B cell (primary cell): ENCODE measurements around the gene PRKN. TPM values are rescaled to one million over a fixed set of nuclear protein-coding genes. Genes with fewer than 3 reads are reported as not detected.

Experiments
- ATAC-seq: fragments of 200-7000 bp; cut with Tn5 transposase; one replicate; pipeline ENCODE4 v1.10.0; 2021; ENCODE audit warnings: low read depth, mild to moderate bottlenecking, moderate number of reproducible peaks, moderate library complexity
- CTCF ChIA-PET: fragments of 350-600 bp; sonication (Branson Sonifier 250); formaldehyde crosslinking; loops from one replicate; lab custom pipeline; 2021; ENCODE audit warnings: antibody characterized with exemption, inconsistent platforms; lab: Charles Lee
- POLR2A ChIA-PET: fragments of 350-600 bp; sonication (Branson Sonifier 250); formaldehyde crosslinking; loops from one replicate; lab custom pipeline; 2021; ENCODE audit warnings: antibody characterized with exemption; lab: Charles Lee
- DNase-seq: peaks from one replicate; pipeline ENCODE4 v3.0.0; 2013
- H2AFZ ChIP-seq: 2 replicates; pipeline ENCODE4 v1.6.1; 2012; ENCODE audit warnings: mild to moderate bottlenecking, low read depth, low read length; ENCODE audit not compliant: insufficient read depth, poor library complexity, severe bottlenecking
- H3K27ac ChIP-seq, 2 donors: 1 replicate in 1 of 2; 2 replicates in 1 of 2; pipeline ENCODE4 v1.5.1; 2012 to 2013; ENCODE audit warnings: low read length in 2 of 2, mild to moderate bottlenecking in 2 of 2, moderate library complexity in 1 of 2
- H3K27me3 ChIP-seq, 4 experiments: fragments of 200-600 bp in 1 of 4; sonication (generic) in 1 of 4; replicated peaks in 1 of 4; 1 replicate in 2 of 4; 2 replicates in 2 of 4; pipeline versions ENCODE4 v1.6.1 to v1.7.0; 2013 to 2016; ENCODE audit warnings: low read length in 3 of 4, mild to moderate bottlenecking in 2 of 4, mixed read lengths in 1 of 4, moderate library complexity in 1 of 4; ENCODE audit not compliant: insufficient read depth in 4 of 4, control insufficient read depth in 3 of 4; ENCODE audit errors: control extremely low read depth in 1 of 4
- H3K36me3 ChIP-seq, 2 experiments: replicated peaks in 1 of 2; 1 replicate in 1 of 2; 2 replicates in 1 of 2; pipeline versions ENCODE4 v1.6.1 to v1.7.1; 2013; ENCODE audit warnings: low read length in 1 of 2; ENCODE audit not compliant: insufficient read depth in 2 of 2, control insufficient read depth in 1 of 2; ENCODE audit errors: control extremely low read depth in 1 of 2, extremely low read depth in 1 of 2
- H3K4me1 ChIP-seq, 2 donors: fragments of 200-600 bp in 1 of 2; sonication (generic) in 1 of 2; 1 replicate in 1 of 2; 2 replicates in 1 of 2; pipeline versions ENCODE4 v1.5.1 to v1.6.1; 2013 to 2017; ENCODE audit warnings: low read length in 2 of 2; ENCODE audit not compliant: control insufficient read depth in 2 of 2, insufficient read depth in 2 of 2
- H3K4me2 ChIP-seq: replicated peaks from 2 replicates; pipeline ENCODE3; 2012; ENCODE audit warnings: mild to moderate bottlenecking, low read depth, low read length; ENCODE audit not compliant: poor library complexity, severe bottlenecking
- H3K4me3 ChIP-seq, 5 experiments: fragments of 200-600 bp in 1 of 5; sonication (generic) in 1 of 5; 1 replicate in 3 of 5; 2 replicates in 2 of 5; pipeline versions ENCODE4 v1.5.1 to v1.7.0; 2011 to 2016; ENCODE audit warnings: low read length in 4 of 5, mild to moderate bottlenecking in 4 of 5, low read depth in 2 of 5, control low read depth in 1 of 5, moderate library complexity in 1 of 5; ENCODE audit not compliant: insufficient read depth in 1 of 5; ENCODE audit errors: control extremely low read depth in 1 of 5, extremely low read depth in 1 of 5
- H3K79me2 ChIP-seq: fragments of 200-600 bp; sonication (generic); one replicate; pipeline ENCODE4 v1.6.0; 2016; ENCODE audit warnings: low read length; ENCODE audit not compliant: control insufficient read depth, insufficient read depth
- H3K9ac ChIP-seq: fragments of 200-600 bp; sonication (generic); 2 replicates; pipeline ENCODE4 v1.6.1; 2017; ENCODE audit warnings: mild to moderate bottlenecking, low read length, moderate library complexity
- H3K9me3 ChIP-seq, 3 donors: one replicate each; pipeline versions ENCODE4 v1.6.1 to v1.7.1; 2013; ENCODE audit warnings: low read length in 2 of 3; ENCODE audit not compliant: control insufficient read depth in 2 of 3, insufficient read depth in 1 of 3; ENCODE audit errors: control extremely low read depth in 1 of 3
- H4K20me1 ChIP-seq: 2 replicates; pipeline ENCODE4 v1.6.0; 2012; ENCODE audit warnings: mild to moderate bottlenecking, low read length; ENCODE audit not compliant: insufficient read depth, control insufficient read depth, poor library complexity, severe bottlenecking
- H3K27ac Mint-ChIP-seq: one replicate; pipeline ENCODE4 v1.8.0; 2021; ENCODE audit warnings: mixed read lengths
- H3K27me3 Mint-ChIP-seq: one replicate; pipeline ENCODE4 v1.8.0; 2021; ENCODE audit warnings: mixed read lengths
- H3K4me1 Mint-ChIP-seq: one replicate; pipeline ENCODE4 v1.8.0; 2021; ENCODE audit warnings: mixed read lengths
- H3K4me3 Mint-ChIP-seq: one replicate; pipeline ENCODE4 v1.8.0; 2021; ENCODE audit warnings: mixed read lengths
- H3K9me3 Mint-ChIP-seq: one replicate; pipeline ENCODE4 v1.8.0; 2022; ENCODE audit warnings: mixed read lengths; ENCODE audit not compliant: insufficient read depth
- EZH2 ChIP-seq: IDR thresholded peaks from 2 replicates; pipeline ENCODE4 v1.6.1; 2012; ENCODE audit warnings: borderline replicate concordance, low read depth, mild to moderate bottlenecking, moderate library complexity, low read length; ENCODE audit not compliant: insufficient read depth, poor library complexity, severe bottlenecking
- WGBS: methylation state at CpG from one replicate; pipeline ENCODE4 v1.1.5; 2013; ENCODE audit warnings: missing lambda C conversion rate; ENCODE audit not compliant: insufficient coverage; 5-methylcytosine and 5-hydroxymethylcytosine counted together
- intact Hi-C: fragments of 100-400 bp; cut with micrococcal nuclease; formaldehyde crosslinking; loops from one replicate; pipeline ENCODE4 v1.10.0; 2022
- polyA plus RNA-seq: library from polyadenylated mRNA; depleted of rRNA; stranded (reverse); fragments of >200 nt; gene quantifications from 2 replicates; pipeline ENCODE4 v1.2.3, GENCODE V29; 2012
- total RNA-seq, 2 donors: library from RNA; stranded (reverse); fragments of 120-200 nt in 1 of 2; gene quantifications; 1 replicate in 1 of 2; 2 replicates in 1 of 2; pipeline versions ENCODE4 v1.2.3 to v1.2.4, GENCODE V29; 2013 to 2022
- TF ChIP-seq, protein P1 (sequence below): fragments of 200-600 bp; IDR thresholded peaks from one replicate; pipeline ENCODE4 v1.8.0; 2022; ENCODE audit warnings: antibody characterized with exemption, mild to moderate bottlenecking

PRKN gene
- total and polyA plus RNA-seq, 2 donors (not counting 1 experiment from before 2014, with no cell fraction given) = 1.6 to 6.2 TPM

DNA sequence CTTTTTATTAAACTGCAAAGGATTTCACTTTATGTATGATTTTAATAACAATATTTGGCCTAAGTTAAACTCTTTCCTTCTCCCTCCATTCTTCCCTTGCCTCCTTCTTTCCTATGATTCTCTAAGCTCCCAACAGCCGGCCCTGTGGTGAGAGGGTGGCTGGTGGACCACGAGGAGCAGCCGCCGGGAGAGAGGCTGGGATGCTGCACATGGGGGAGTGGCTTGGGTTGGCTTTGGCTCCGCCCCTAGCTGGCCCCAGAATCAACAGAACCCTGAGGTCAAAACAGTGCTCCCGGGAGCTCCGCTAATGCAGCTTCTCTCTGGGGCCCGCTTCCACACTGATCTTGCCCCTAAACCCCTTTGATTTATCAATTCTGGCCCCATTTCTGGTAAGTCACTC is 1063.9 kb downstream of the PRKN start:
- Histone ChIP-seq H4K20me1 (no peaks in the 10 kb centered on the region), H3K27ac (no peak overlapping the region), H3K9me3 (peaks cover 0 to 31% (median 0%) of the 10 kb centered on the region in 3 donors), H3K4me2 (no peak overlapping the region), H3K4me1 (no peaks in the 10 kb centered on the region), H3K79me2 (no peaks in the 10 kb centered on the region), H3K9ac (no peak overlapping the region), H3K4me3 (no peak overlapping the region), H3K36me3 (no peaks in the 10 kb centered on the region), H3K27me3 (no peaks in the 10 kb centered on the region), H2AFZ (no peak overlapping the region)
- intact Hi-C loops = no loop called here
- DNase-seq = no peak
- TF ChIP-seq, protein P1, sequence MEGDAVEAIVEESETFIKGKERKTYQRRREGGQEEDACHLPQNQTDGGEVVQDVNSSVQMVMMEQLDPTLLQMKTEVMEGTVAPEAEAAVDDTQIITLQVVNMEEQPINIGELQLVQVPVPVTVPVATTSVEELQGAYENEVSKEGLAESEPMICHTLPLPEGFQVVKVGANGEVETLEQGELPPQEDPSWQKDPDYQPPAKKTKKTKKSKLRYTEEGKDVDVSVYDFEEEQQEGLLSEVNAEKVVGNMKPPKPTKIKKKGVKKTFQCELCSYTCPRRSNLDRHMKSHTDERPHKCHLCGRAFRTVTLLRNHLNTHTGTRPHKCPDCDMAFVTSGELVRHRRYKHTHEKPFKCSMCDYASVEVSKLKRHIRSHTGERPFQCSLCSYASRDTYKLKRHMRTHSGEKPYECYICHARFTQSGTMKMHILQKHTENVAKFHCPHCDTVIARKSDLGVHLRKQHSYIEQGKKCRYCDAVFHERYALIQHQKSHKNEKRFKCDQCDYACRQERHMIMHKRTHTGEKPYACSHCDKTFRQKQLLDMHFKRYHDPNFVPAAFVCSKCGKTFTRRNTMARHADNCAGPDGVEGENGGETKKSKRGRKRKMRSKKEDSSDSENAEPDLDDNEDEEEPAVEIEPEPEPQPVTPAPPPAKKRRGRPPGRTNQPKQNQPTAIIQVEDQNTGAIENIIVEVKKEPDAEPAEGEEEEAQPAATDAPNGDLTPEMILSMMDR = no peak
- TF ChIP-seq EZH2 = no peak
- ATAC-seq = no peak
- H3K27me3 Mint-ChIP-seq = no peaks in the 10 kb centered on the region
- no peaks in the 10 kb centered on the region for H3K9me3 Mint-ChIP-seq
- ChIA-PET CTCF (no interaction called here), POLR2A (no interaction called here)
- H3K27ac Mint-ChIP-seq = no peak overlapping the region
- WGBS = 91% methylated on average over 7 of the region's 8 CpGs
- H3K4me1 Mint-ChIP-seq = no peaks in the 10 kb centered on the region
- no peak overlapping the region for H3K4me3 Mint-ChIP-seq

DNA sequence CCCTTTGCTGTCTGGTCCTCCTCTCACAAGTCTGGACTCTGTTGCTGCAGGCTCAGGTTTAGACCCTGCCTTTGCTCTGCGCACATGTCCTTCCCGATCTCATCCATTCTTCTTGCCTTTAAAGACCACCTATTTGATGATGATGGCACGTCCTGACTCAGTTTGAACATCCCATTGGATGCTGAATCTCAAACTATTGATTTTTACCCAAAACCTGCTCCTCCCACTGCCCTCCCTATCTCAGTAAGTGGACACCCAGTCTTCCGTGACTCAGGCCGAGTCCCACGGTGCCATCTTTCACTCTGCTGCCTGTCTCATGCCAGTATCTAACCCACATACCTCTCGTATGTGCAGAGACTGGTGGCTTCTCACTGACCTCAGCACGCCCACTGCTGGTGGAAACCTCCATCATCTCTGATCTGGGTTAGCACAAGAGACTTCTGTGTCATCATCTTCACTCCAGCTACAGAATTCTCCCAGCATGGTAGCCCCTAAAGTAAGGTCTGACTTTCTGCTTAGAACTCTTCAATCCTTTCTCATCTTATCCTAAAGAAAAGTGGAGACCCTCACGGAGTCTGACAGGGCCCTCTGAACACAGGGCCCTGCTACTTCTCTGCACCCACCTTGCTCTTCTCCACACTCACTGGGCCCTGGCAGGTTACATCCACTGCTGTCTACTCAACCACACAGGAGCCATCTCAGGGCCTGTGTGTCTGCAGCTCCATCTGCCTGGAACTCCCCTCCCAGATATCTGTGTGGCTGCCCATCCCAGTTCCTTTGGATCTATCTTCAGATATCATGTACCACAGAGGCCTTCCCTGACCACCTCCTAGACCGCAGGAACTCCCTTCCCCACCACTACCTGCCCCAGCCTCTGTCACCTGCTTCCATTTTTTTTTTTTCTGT is 1066.6 kb downstream of the PRKN start:
- ChIA-PET CTCF (no interaction called here), POLR2A (no interaction called here)
- Mint-ChIP-seq H3K4me1 (no peaks in the 10 kb centered on the region), H3K9me3 (no peaks in the 10 kb centered on the region), H3K4me3 (no peak overlapping the region), H3K27ac (no peak overlapping the region), H3K27me3 (no peaks in the 10 kb centered on the region)
- Histone ChIP-seq H3K27me3 (no peaks in the 10 kb centered on the region), H3K79me2 (no peaks in the 10 kb centered on the region), H3K27ac (no peak overlapping the region), H3K9me3 (peaks cover 0 to 33% (median 0%) of the 10 kb centered on the region in 3 donors), H3K4me1 (no peaks in the 10 kb centered on the region), H4K20me1 (no peaks in the 10 kb centered on the region), H3K9ac (no peak overlapping the region), H2AFZ (no peak overlapping the region), H3K36me3 (no peaks in the 10 kb centered on the region), H3K4me3 (no peak overlapping the region), H3K4me2 (no peak overlapping the region)
- no peak for ATAC-seq
- TF ChIP-seq EZH2 = no peak
- TF ChIP-seq, protein P1 = no peak
- intact Hi-C loops = no loop called here
- 91% methylated on average over 9 of the region's 10 CpGs for WGBS
- no peak for DNase-seq
